Measurements from ENCODE around the gene SIGLECL1.
"Not testable (repeated sequence)": the region's sequence is repeated elsewhere in the genome, so short reads cannot be mapped to it uniquely, and the experiment has no call there.

The SIGLECL1 gene

DNA sequence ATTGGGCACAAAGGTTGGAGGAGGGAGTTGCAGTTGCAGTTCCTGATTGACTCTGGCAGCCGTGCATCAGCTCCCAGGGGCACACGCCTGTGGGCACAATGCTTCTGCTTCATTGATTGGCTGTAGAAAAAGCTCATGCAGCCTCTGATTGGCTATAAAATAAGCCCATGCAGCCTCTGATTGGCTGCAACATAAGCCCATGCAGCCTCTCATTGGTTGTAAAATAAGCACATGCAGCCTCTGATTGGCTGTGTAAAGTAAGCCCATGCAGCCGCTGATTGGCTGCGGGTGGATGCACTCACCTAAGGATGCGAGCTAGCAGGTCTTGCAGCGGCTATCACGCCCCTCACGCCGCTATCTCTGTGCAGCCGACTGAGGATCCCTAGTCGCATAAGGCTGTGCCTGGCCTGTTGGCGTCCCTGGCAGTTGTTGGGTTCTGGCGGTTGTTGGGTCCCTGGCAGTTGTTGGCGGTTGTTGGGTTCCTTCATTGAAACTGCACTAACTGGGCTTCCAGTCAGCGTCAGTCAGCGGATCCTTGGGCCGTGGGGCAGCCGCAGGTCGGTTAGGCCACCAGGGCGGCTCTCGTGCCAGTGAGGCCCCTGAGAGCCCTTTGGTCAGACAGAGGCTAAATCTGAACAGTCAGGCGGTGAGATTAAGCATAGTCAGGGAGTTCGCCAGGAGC, at the start of gene SIGLECL1:
Gene SIGLECL1, plus strand, starts transcription at position 295 of the 682 bp plus-strand sequence. CDS start 12,993 bp downstream, outside the sequence.
- no peak within 1 kb of the TSS for H3K4me3 ChIP-seq (ENCODE audit: low read depth, low read length)
- no peak for DNase-seq (ENCODE audit: low read depth)
- TF ChIP-seq, protein P1, sequence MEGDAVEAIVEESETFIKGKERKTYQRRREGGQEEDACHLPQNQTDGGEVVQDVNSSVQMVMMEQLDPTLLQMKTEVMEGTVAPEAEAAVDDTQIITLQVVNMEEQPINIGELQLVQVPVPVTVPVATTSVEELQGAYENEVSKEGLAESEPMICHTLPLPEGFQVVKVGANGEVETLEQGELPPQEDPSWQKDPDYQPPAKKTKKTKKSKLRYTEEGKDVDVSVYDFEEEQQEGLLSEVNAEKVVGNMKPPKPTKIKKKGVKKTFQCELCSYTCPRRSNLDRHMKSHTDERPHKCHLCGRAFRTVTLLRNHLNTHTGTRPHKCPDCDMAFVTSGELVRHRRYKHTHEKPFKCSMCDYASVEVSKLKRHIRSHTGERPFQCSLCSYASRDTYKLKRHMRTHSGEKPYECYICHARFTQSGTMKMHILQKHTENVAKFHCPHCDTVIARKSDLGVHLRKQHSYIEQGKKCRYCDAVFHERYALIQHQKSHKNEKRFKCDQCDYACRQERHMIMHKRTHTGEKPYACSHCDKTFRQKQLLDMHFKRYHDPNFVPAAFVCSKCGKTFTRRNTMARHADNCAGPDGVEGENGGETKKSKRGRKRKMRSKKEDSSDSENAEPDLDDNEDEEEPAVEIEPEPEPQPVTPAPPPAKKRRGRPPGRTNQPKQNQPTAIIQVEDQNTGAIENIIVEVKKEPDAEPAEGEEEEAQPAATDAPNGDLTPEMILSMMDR (IDR thresholded peaks at IDR 0.05; ENCODE audit: control insufficient read depth, extremely low read depth, insufficient read depth) = no peak

DNA sequence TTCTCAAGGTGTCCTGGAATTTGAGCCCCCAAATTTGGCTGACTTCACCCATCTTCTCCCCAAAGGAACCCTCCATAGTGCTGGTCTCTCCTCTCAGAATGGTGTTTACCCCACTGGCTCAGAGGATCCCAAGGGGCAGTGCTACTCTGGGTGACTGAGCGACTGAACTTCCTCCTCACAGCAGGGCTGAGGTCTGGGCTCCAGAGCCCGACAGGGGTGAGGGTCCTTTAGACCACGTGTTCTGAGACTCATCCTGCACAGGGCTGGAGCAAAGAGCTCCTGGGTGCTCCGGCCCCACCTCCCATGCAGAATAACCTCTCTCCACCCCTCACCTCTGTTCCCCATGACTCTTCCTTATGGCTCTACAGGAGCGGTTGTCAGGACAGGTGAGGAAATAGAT, 49.2 kb upstream of the SIGLECL1 start:
- H3K4me3 ChIP-seq (ENCODE audit: low read depth, low read length) = no peak overlapping the region
- no peak for DNase-seq (ENCODE audit: low read depth)
- TF ChIP-seq, protein P1 (IDR thresholded peaks at IDR 0.05; ENCODE audit: control insufficient read depth, extremely low read depth, insufficient read depth) = no peak

- H3K4me3 ChIP-seq (ENCODE audit: low read depth, low read length) = no peak overlapping the region
- DNase-seq (ENCODE audit: low read depth) = no peak
- TF ChIP-seq, protein P1 (IDR thresholded peaks at IDR 0.05; ENCODE audit: control insufficient read depth, extremely low read depth, insufficient read depth) = no peak
Observed at GRCh38 chr19:51203916-51204315, 47.0 kb upstream of the SIGLECL1 start.

- DNase-seq (ENCODE audit: low read depth) = no peak
- TF ChIP-seq, protein P1 (IDR thresholded peaks at IDR 0.05; ENCODE audit: control insufficient read depth, extremely low read depth, insufficient read depth) = no peak
- no peak overlapping the region for H3K4me3 ChIP-seq (ENCODE audit: low read depth, low read length)
Observed at GRCh38 chr19:51204321-51204720, 46.6 kb upstream of the SIGLECL1 start.

DNA sequence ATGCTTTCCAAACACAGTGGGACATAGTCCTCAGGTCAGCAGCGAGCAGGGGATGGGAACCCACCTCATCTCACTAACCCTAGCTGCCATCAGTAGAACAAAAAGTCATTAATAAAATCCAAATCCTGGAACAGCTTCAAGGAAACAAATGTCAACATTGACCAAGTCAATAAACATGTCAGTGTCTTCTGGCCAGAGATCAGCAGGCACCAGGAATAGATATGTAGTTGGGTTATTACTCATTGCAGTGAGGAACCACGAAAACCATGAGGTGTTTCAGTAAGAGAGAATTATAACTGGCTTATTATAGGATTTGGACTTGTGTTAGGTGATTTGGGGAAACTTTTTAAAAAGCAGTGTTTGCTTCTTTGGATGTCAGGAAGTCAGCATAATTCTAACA, 43.1 kb upstream of the SIGLECL1 start:
- TF ChIP-seq, protein P1 (IDR thresholded peaks at IDR 0.05; ENCODE audit: control insufficient read depth, extremely low read depth, insufficient read depth) = no peak
- H3K4me3 ChIP-seq (ENCODE audit: low read depth, low read length) = no peak overlapping the region
- peak; percentile 95 for DNase-seq (ENCODE audit: low read depth)

GRCh38 chr19:51210191-51210784, 40.6 kb upstream of the SIGLECL1 start:
- TF ChIP-seq, protein P1 (IDR thresholded peaks at IDR 0.05; ENCODE audit: control insufficient read depth, extremely low read depth, insufficient read depth) = no peak
- H3K4me3 ChIP-seq (ENCODE audit: low read depth, low read length) = no peak overlapping the region
- DNase-seq (ENCODE audit: low read depth) = no peak

- not testable (repeated sequence) for DNase-seq (ENCODE audit: low read depth); H3K4me3 ChIP-seq (ENCODE audit: low read depth, low read length)
Observed at GRCh38 chr19:51210874-51211361, 40.0 kb upstream of the SIGLECL1 start.

Measured in LNCaP clone FGC (cell line).